ENCODE results near the gene NPR3. TPM values are rescaled to one million over a fixed set of nuclear protein-coding genes. Genes with fewer than 3 reads are reported as not detected.

Gene NPR3
- polyA plus RNA-seq, 1 donor (not counting 4 experiments of a cell fraction or from before 2014, with no cell fraction given), result 0.12 TPM

GRCh38 chr5:32777222-32777621 lies 66.1 kb downstream of the NPR3 start:
- no peak for FAIRE-seq
- no peak overlapping the region for H3K9ac ChIP-seq (ENCODE audit: control insufficient read depth, extremely low read depth, insufficient read depth, low read length)
- H3K27me3 ChIP-seq (ENCODE audit: control insufficient read depth, extremely low read depth, insufficient read depth, low read length), result no peaks in the 10 kb centered on the region
- no peak overlapping the region for H2AFZ ChIP-seq (ENCODE audit: control insufficient read depth, low read length)
- no peak for DNase-seq (ENCODE audit: low read depth, low spot score)
- no peak overlapping the region for H3K4me2 ChIP-seq (ENCODE audit: control insufficient read depth, extremely low read depth, insufficient read depth, low read depth, low read length)
- dilution Hi-C loops (cut with MboI; ENCODE audit: extremely low pct_ligation_motif_present, low sequenced_read_pairs), result no loop called here
- TF ChIP-seq CTCF (optimal IDR thresholded peaks at IDR 0.05 in 1 of 3, IDR thresholded peaks at IDR 0.05 in 1 of 3, conservative IDR thresholded peaks at IDR 0.05 in 1 of 3; ENCODE audit: extremely low read depth in 1 of 3, insufficient read depth in 2 of 3, low read length in 3 of 3) (no peak), EZH2 (IDR thresholded peaks at IDR 0.05; ENCODE audit: low read length) (no peak)
- no peaks in the 10 kb centered on the region for H3K9me1 ChIP-seq (ENCODE audit: control insufficient read depth, extremely low read depth, insufficient read depth, low read length)
- no peak overlapping the region for H3K27ac ChIP-seq (ENCODE audit: control insufficient read depth, insufficient read depth, low read length)
- H3K9me3 ChIP-seq (ENCODE audit: control insufficient read depth, low read depth, low read length), result peaks cover 3% of the 10 kb centered on the region
- H3K4me1 ChIP-seq (ENCODE audit: control insufficient read depth, extremely low read depth, insufficient read depth, low read length), result no peaks in the 10 kb centered on the region
- H4K20me1 ChIP-seq (ENCODE audit: control insufficient read depth, extremely low read depth, insufficient read depth, low read length), result no peaks in the 10 kb centered on the region
- H3K4me3 ChIP-seq (ENCODE audit: control insufficient read depth in 2 of 3, extremely low read depth in 1 of 3, insufficient read depth in 2 of 3, low read depth in 1 of 3, low read length in 3 of 3), result no peak overlapping the region
- H3K36me3 ChIP-seq (ENCODE audit: control insufficient read depth in 2 of 2, extremely low read depth in 1 of 2, insufficient read depth in 2 of 2, low read length in 2 of 2), result no peaks in the 10 kb centered on the region
- H3K79me2 ChIP-seq (ENCODE audit: control insufficient read depth, insufficient read depth, low read length), result no peaks in the 10 kb centered on the region

- Histone ChIP-seq H3K9ac (ENCODE audit: control insufficient read depth, extremely low read depth, insufficient read depth, low read length) (no peak overlapping the region), H3K27ac (ENCODE audit: control insufficient read depth, insufficient read depth, low read length) (no peak overlapping the region), H3K36me3 (ENCODE audit: control insufficient read depth in 2 of 2, extremely low read depth in 1 of 2, insufficient read depth in 2 of 2, low read length in 2 of 2) (no peaks in the 10 kb centered on the region), H3K4me1 (ENCODE audit: control insufficient read depth, extremely low read depth, insufficient read depth, low read length) (no peaks in the 10 kb centered on the region), H3K79me2 (ENCODE audit: control insufficient read depth, insufficient read depth, low read length) (no peaks in the 10 kb centered on the region), H4K20me1 (ENCODE audit: control insufficient read depth, extremely low read depth, insufficient read depth, low read length) (no peaks in the 10 kb centered on the region), H3K27me3 (ENCODE audit: control insufficient read depth, extremely low read depth, insufficient read depth, low read length) (no peaks in the 10 kb centered on the region), H2AFZ (ENCODE audit: control insufficient read depth, low read length) (no peak overlapping the region), H3K9me3 (ENCODE audit: control insufficient read depth, low read depth, low read length) (peaks cover 3% of the 10 kb centered on the region), H3K4me3 (ENCODE audit: control insufficient read depth in 2 of 3, extremely low read depth in 1 of 3, insufficient read depth in 2 of 3, low read depth in 1 of 3, low read length in 3 of 3) (no peak overlapping the region), H3K9me1 (ENCODE audit: control insufficient read depth, extremely low read depth, insufficient read depth, low read length) (no peaks in the 10 kb centered on the region), H3K4me2 (ENCODE audit: control insufficient read depth, extremely low read depth, insufficient read depth, low read depth, low read length) (no peak overlapping the region)
- dilution Hi-C loops (cut with MboI; ENCODE audit: extremely low pct_ligation_motif_present, low sequenced_read_pairs), result no loop called here
- FAIRE-seq (no peak), DNase-seq (ENCODE audit: low read depth, low spot score) (no peak)
- TF ChIP-seq EZH2 (IDR thresholded peaks at IDR 0.05; ENCODE audit: low read length), result no peak
- TF ChIP-seq CTCF (optimal IDR thresholded peaks at IDR 0.05 in 1 of 3, IDR thresholded peaks at IDR 0.05 in 1 of 3, conservative IDR thresholded peaks at IDR 0.05 in 1 of 3; ENCODE audit: extremely low read depth in 1 of 3, insufficient read depth in 2 of 3, low read length in 3 of 3), result no peak
These were observed 66.6 kb downstream of the NPR3 start for GRCh38 chr5:32777733-32778132.

Data from keratinocyte (primary cell).